GM23338 (cell line): ENCODE results near the gene HBD. TPM values are rescaled to one million over a fixed set of nuclear protein-coding genes. Genes with fewer than 3 reads are reported as not detected.
A peak's percentile ranks its signal among the peaks of the same experiment; 100 is the strongest.

ENCODE experiments used
- ATAC-seq: fragments of 200-7000 bp; cut with Tn5 transposase; 3 replicates; pipeline ENCODE4 v1.9.1; 2020
- DNase-seq: peaks from one replicate; pipeline ENCODE4 v3.0.0-alpha.2; 2015; ENCODE audit warnings: low spot score
- H2AFZ ChIP-seq: fragments of 200-600 bp; sonication (generic); 2 replicates; pipeline ENCODE4 v1.8.0; 2016; ENCODE audit warnings: antibody characterized with exemption, mild to moderate bottlenecking, moderate library complexity
- H3F3A ChIP-seq: fragments of 200-600 bp; sonication (generic); replicated peaks from 2 replicates; pipeline ENCODE4 v1.8.0; 2017; ENCODE audit warnings: antibody characterized with exemption, mixed run types, low read depth
- H3K27ac ChIP-seq: fragments of 200-600 bp; sonication (generic); 2 replicates; pipeline ENCODE4 v1.6.1; 2016; ENCODE audit warnings: low read depth
- H3K27me3 ChIP-seq: fragments of 200-600 bp; sonication (generic); 2 replicates; pipeline ENCODE4 v1.8.0; 2016; ENCODE audit warnings: mild to moderate bottlenecking, mixed run types, moderate library complexity; ENCODE audit not compliant: insufficient read depth
- H3K36me3 ChIP-seq: fragments of 200-600 bp; sonication (generic); 2 replicates; pipeline ENCODE4 v1.8.0; 2016; ENCODE audit warnings: mild to moderate bottlenecking; ENCODE audit not compliant: insufficient read depth
- H3K4me1 ChIP-seq: fragments of 200-600 bp; sonication (generic); 2 replicates; pipeline ENCODE4 v1.8.0; 2016; ENCODE audit warnings: mild to moderate bottlenecking, moderate library complexity; ENCODE audit not compliant: insufficient read depth
- H3K4me2 ChIP-seq: fragments of 200-600 bp; sonication (generic); 2 replicates; pipeline ENCODE4 v1.7.1; 2017; ENCODE audit warnings: mixed run types
- H3K4me3 ChIP-seq: fragments of 200-600 bp; sonication (generic); 2 replicates; pipeline ENCODE4 v1.6.1; 2016; ENCODE audit warnings: mixed run types
- H3K79me2 ChIP-seq: fragments of 200-600 bp; sonication (generic); replicated peaks from 2 replicates; pipeline ENCODE4 v1.8.0; 2017; ENCODE audit warnings: mild to moderate bottlenecking; ENCODE audit not compliant: insufficient read depth
- H3K9me2 ChIP-seq: fragments of 200-600 bp; sonication (generic); 2 replicates; pipeline ENCODE4 v1.8.0; 2017; ENCODE audit not compliant: insufficient read depth
- H4K20me1 ChIP-seq: fragments of 200-600 bp; sonication (generic); replicated peaks from 2 replicates; pipeline ENCODE4 v1.8.0; 2017; ENCODE audit warnings: mild to moderate bottlenecking; ENCODE audit not compliant: insufficient read depth
- H3K27ac Mint-ChIP-seq: 2 replicates; pipeline ENCODE4 v1.8.0; 2020; ENCODE audit warnings: inconsistent platforms, mild to moderate bottlenecking, moderate library complexity, mixed read lengths
- H3K27me3 Mint-ChIP-seq: 3 replicates; pipeline ENCODE4 v1.8.0; 2022; ENCODE audit warnings: low read depth, mild to moderate bottlenecking, moderate library complexity, mixed read lengths, inconsistent platforms; ENCODE audit not compliant: insufficient read depth, poor library complexity
- H3K36me3 Mint-ChIP-seq: 3 replicates; pipeline ENCODE4 v1.8.0; 2021; ENCODE audit warnings: low read depth, mild to moderate bottlenecking, inconsistent platforms, moderate library complexity, mixed read lengths
- H3K4me1 Mint-ChIP-seq: 3 replicates; pipeline ENCODE4 v1.8.0; 2020; ENCODE audit warnings: mild to moderate bottlenecking, inconsistent platforms, mixed read lengths
- H3K4me3 Mint-ChIP-seq: 3 replicates; pipeline ENCODE4 v1.8.0; 2021; ENCODE audit warnings: moderate library complexity, mild to moderate bottlenecking, inconsistent platforms, mixed read lengths
- H3K9me3 Mint-ChIP-seq: 3 replicates; pipeline ENCODE4 v1.8.0; 2020; ENCODE audit warnings: moderate library complexity, mild to moderate bottlenecking, inconsistent platforms, mixed read lengths
- CREB1 ChIP-seq: fragments of 250-450 bp; sonication (Bioruptor Pico); IDR thresholded peaks from 2 replicates; pipeline ENCODE4 v1.5.0; 2020; ENCODE audit warnings: low read depth, mild to moderate bottlenecking, moderate library complexity
- CTCF ChIP-seq, 2 experiments: fragments of 200-600 bp in 1 of 2; sonication (generic) in 1 of 2; conservative IDR thresholded peaks; 2 replicates each; pipeline versions ENCODE4 v1.5.1 to v1.6.1; 2016 to 2017; ENCODE audit warnings: antibody characterized with exemption in 2 of 2, low read depth in 2 of 2, mild to moderate bottlenecking in 2 of 2, moderate library complexity in 1 of 2
- EZH2 ChIP-seq: fragments of 200-600 bp; sonication (generic); IDR thresholded peaks from one replicate; pipeline ENCODE4 v1.8.0; 2017; ENCODE audit warnings: antibody characterized with exemption, mild to moderate bottlenecking, low read depth; ENCODE audit not compliant: unreplicated experiment
- EZH2phosphoT487 ChIP-seq: fragments of 200-600 bp; sonication (generic); IDR thresholded peaks from one replicate; pipeline ENCODE4 v1.8.1; 2018; ENCODE audit warnings: antibody characterized with exemption; ENCODE audit not compliant: unreplicated experiment
- JUNB ChIP-seq: IDR thresholded peaks from one replicate; pipeline ENCODE4 v1.6.1; 2016; ENCODE audit warnings: antibody characterized with exemption; ENCODE audit not compliant: unreplicated experiment
- NANOG ChIP-seq: IDR thresholded peaks from 2 replicates; pipeline ENCODE4 v1.6.1; 2016; ENCODE audit warnings: antibody characterized with exemption, borderline replicate concordance
- REST ChIP-seq: IDR thresholded peaks from one replicate; pipeline ENCODE4 v1.6.1; 2018; ENCODE audit warnings: antibody characterized with exemption; ENCODE audit not compliant: unreplicated experiment
- ZNF114 ChIP-seq: fragments of 250-450 bp; sonication (Bioruptor Pico); IDR thresholded peaks from 2 replicates; pipeline ENCODE4 v1.5.0; 2020; ENCODE audit warnings: mild to moderate bottlenecking, moderate library complexity
- ZNF462 ChIP-seq: fragments of 250-450 bp; sonication (Bioruptor Pico); IDR thresholded peaks from 2 replicates; pipeline ENCODE4 v1.5.0; 2020; ENCODE audit warnings: mild to moderate bottlenecking, moderate library complexity
- polyA plus RNA-seq: library from polyadenylated mRNA; unstranded; fragments of >200 nt; fragmentation: Nextera tagmentation; extraction: Ambion mirVana; gene quantifications from 2 replicates; pipeline ENCODE4 v1.2.1, GENCODE V29; 2016
- total RNA-seq: library from RNA; depleted of rRNA; stranded (reverse); fragments of >200 nt; shearing (Covaris generic); gene quantifications from 2 replicates; pipeline ENCODE4 v1.2.3, GENCODE V29; 2014

The HBD gene
- total and polyA plus RNA-seq, 2 experiments from 2014 or later, result not detected

GRCh38 chr11:5210376-5210885 is 23.9 kb downstream of the HBD start (continued):
- TF ChIP-seq REST, result no peak

GRCh38 chr11:5204787-5205186 is 29.5 kb downstream of the HBD start:
- Histone ChIP-seq H3K9me2 (no peaks in the 10 kb centered on the region), H3K4me2 (no peak overlapping the region), H3K27ac (no peak overlapping the region), H3K4me1 (0 out of 2 replicates have a peak, but pooled peaks cover 7% of the 10 kb centered on the region), H3K4me3 (no peak overlapping the region), H3K36me3 (no peaks in the 10 kb centered on the region), H4K20me1 (no peaks in the 10 kb centered on the region), H3K27me3 (no peaks in the 10 kb centered on the region), H3F3A (no peaks in the 10 kb centered on the region), H3K79me2 (no peaks in the 10 kb centered on the region), H2AFZ (no peak overlapping the region)
- ATAC-seq, result peak; percentile 95
- Mint-ChIP-seq H3K4me1 (0 out of 3 replicates have a peak, but pooled peaks cover 4% of the 10 kb centered on the region), H3K27me3 (no peaks in the 10 kb centered on the region), H3K9me3 (no peaks in the 10 kb centered on the region), H3K27ac (no peak overlapping the region), H3K36me3 (no peaks in the 10 kb centered on the region), H3K4me3 (no peak overlapping the region)
- DNase-seq, result peak; percentile 81
- TF ChIP-seq EZH2phosphoT487 (no peak), ZNF462 (no peak), JUNB (no peak), EZH2 (no peak), NANOG (no peak), ZNF114 (CRISPR knock-in tag) (no peak), CTCF (conservative IDR thresholded peaks at IDR 0.05; ENCODE audit: low read depth in 2 of 2) (peak; percentile 72 to 82), CREB1 (CRISPR knock-in tag) (no peak), REST (no peak)
